ENCODE results near the gene GTF2H2C_2.
"Not testable (repeated sequence)": the region's sequence is repeated elsewhere in the genome, so short reads cannot be mapped to it uniquely, and the experiment has no call there.

Gene GTF2H2C_2

GRCh38 chr5:70459188-70459587, 44.0 kb downstream of the GTF2H2C_2 start:
- POLR2A ChIA-PET; in situ Hi-C loops (cut with HindIII; ENCODE audit: extremely low pct_ligation_motif_present, low pct_unique_long_range_greater_than_20kb); H3K27ac ChIP-seq (ENCODE audit: extremely low read length, insufficient read depth, low read length); H4K20me1 ChIP-seq (ENCODE audit: insufficient read depth, low read length); H3K4me1 ChIP-seq (ENCODE audit: insufficient read depth, low read length); H3K4me3 ChIP-seq (replicated peaks in 1 of 3; ENCODE audit: insufficient read depth in 1 of 3, low read depth in 2 of 3, low read length in 3 of 3); H3K36me3 ChIP-seq (replicated peaks in 1 of 2; ENCODE audit: control insufficient read depth in 1 of 2, insufficient read depth in 2 of 2, low read length in 2 of 2); H3K27me3 ChIP-seq (ENCODE audit: control insufficient read depth in 1 of 2, insufficient read depth in 2 of 2, low read length in 2 of 2); FAIRE-seq; H3K9ac ChIP-seq (ENCODE audit: insufficient read depth, low read depth, low read length); BruUV-seq (replicated peaks); intact Hi-C loops (cut with micrococcal nuclease; ENCODE audit: unreplicated experiment); H3K9me3 ChIP-seq (ENCODE audit: low read length); H3K79me2 ChIP-seq (ENCODE audit: insufficient read depth, low read length); H2AFZ ChIP-seq (ENCODE audit: low read length); CTCF ChIA-PET (ENCODE audit: low intra/inter-chr PET ratio, low total read pairs); H3K4me2 ChIP-seq (ENCODE audit: low read depth, low read length): not testable (repeated sequence)
- DNase-seq (ENCODE audit: low spot score) (peak; percentile 0), ATAC-seq (peak; percentile 64)
- TF ChIP-seq PPARG (CRISPR knock-in tag; conservative IDR thresholded peaks at IDR 0.05) (peak; percentile 53), BCL6 (CRISPR knock-in tag; IDR thresholded peaks at IDR 0.05) (peak; percentile 23; the same call in 1 of the 2 replicates), RXRB (CRISPR knock-in tag; IDR thresholded peaks at IDR 0.05; ENCODE audit: borderline replicate concordance) (0 out of 2 replicates have a peak, but pooled peaks have one; percentile 20)
- no CpG with 5 or more reads among the region's 13 CpGs for WGBS (ENCODE audit: low lambda C conversion rate)

- H3K36me3 ChIP-seq (replicated peaks in 1 of 2; ENCODE audit: control insufficient read depth in 1 of 2, insufficient read depth in 2 of 2, low read length in 2 of 2); H3K4me3 ChIP-seq (replicated peaks in 1 of 3; ENCODE audit: insufficient read depth in 1 of 3, low read depth in 2 of 3, low read length in 3 of 3); in situ Hi-C loops (cut with HindIII; ENCODE audit: extremely low pct_ligation_motif_present, low pct_unique_long_range_greater_than_20kb); H3K27ac ChIP-seq (ENCODE audit: extremely low read length, insufficient read depth, low read length); H4K20me1 ChIP-seq (ENCODE audit: insufficient read depth, low read length); H3K4me1 ChIP-seq (ENCODE audit: insufficient read depth, low read length); H3K9me3 ChIP-seq (ENCODE audit: low read length); CTCF ChIA-PET (ENCODE audit: low intra/inter-chr PET ratio, low total read pairs); H3K27me3 ChIP-seq (ENCODE audit: control insufficient read depth in 1 of 2, insufficient read depth in 2 of 2, low read length in 2 of 2); H3K4me2 ChIP-seq (ENCODE audit: low read depth, low read length); FAIRE-seq; H2AFZ ChIP-seq (ENCODE audit: low read length); ATAC-seq; H3K9ac ChIP-seq (ENCODE audit: insufficient read depth, low read depth, low read length); BruUV-seq (replicated peaks); H3K79me2 ChIP-seq (ENCODE audit: insufficient read depth, low read length); DNase-seq (ENCODE audit: low spot score); intact Hi-C loops (cut with micrococcal nuclease; ENCODE audit: unreplicated experiment); POLR2A ChIA-PET: not testable (repeated sequence)
- WGBS (ENCODE audit: low lambda C conversion rate) = no CpG with 5 or more reads among the region's 6 CpGs
These were observed 46.8 kb downstream of the GTF2H2C_2 start for GRCh38 chr5:70461984-70462383.

GRCh38 chr5:70464019-70464637, 49.0 kb downstream of the GTF2H2C_2 start:
- H3K27ac ChIP-seq (ENCODE audit: extremely low read length, insufficient read depth, low read length); CTCF ChIA-PET (ENCODE audit: low intra/inter-chr PET ratio, low total read pairs); DNase-seq (ENCODE audit: low spot score); H3K27me3 ChIP-seq (ENCODE audit: control insufficient read depth in 1 of 2, insufficient read depth in 2 of 2, low read length in 2 of 2); H2AFZ ChIP-seq (ENCODE audit: low read length); POLR2A ChIA-PET; in situ Hi-C loops (cut with HindIII; ENCODE audit: extremely low pct_ligation_motif_present, low pct_unique_long_range_greater_than_20kb); intact Hi-C loops (cut with micrococcal nuclease; ENCODE audit: unreplicated experiment); H3K9ac ChIP-seq (ENCODE audit: insufficient read depth, low read depth, low read length); BruUV-seq (replicated peaks); H3K36me3 ChIP-seq (replicated peaks in 1 of 2; ENCODE audit: control insufficient read depth in 1 of 2, insufficient read depth in 2 of 2, low read length in 2 of 2); H3K4me2 ChIP-seq (ENCODE audit: low read depth, low read length); H3K9me3 ChIP-seq (ENCODE audit: low read length); H3K4me1 ChIP-seq (ENCODE audit: insufficient read depth, low read length); H4K20me1 ChIP-seq (ENCODE audit: insufficient read depth, low read length); H3K4me3 ChIP-seq (replicated peaks in 1 of 3; ENCODE audit: insufficient read depth in 1 of 3, low read depth in 2 of 3, low read length in 3 of 3); FAIRE-seq; H3K79me2 ChIP-seq (ENCODE audit: insufficient read depth, low read length): not testable (repeated sequence)
- no CpG with 5 or more reads among the region's 5 CpGs for WGBS (ENCODE audit: low lambda C conversion rate)
- ATAC-seq = peak; percentile 84

GRCh38 chr5:70469926-70470509, 54.9 kb downstream of the GTF2H2C_2 start:
- in situ Hi-C loops (cut with HindIII; ENCODE audit: extremely low pct_ligation_motif_present, low pct_unique_long_range_greater_than_20kb); H3K36me3 ChIP-seq (replicated peaks in 1 of 2; ENCODE audit: control insufficient read depth in 1 of 2, insufficient read depth in 2 of 2, low read length in 2 of 2); H3K4me2 ChIP-seq (ENCODE audit: low read depth, low read length); H3K9ac ChIP-seq (ENCODE audit: insufficient read depth, low read depth, low read length); H3K4me3 ChIP-seq (replicated peaks in 1 of 3; ENCODE audit: insufficient read depth in 1 of 3, low read depth in 2 of 3, low read length in 3 of 3); H3K27me3 ChIP-seq (ENCODE audit: control insufficient read depth in 1 of 2, insufficient read depth in 2 of 2, low read length in 2 of 2); H4K20me1 ChIP-seq (ENCODE audit: insufficient read depth, low read length); FAIRE-seq; CTCF ChIA-PET (ENCODE audit: low intra/inter-chr PET ratio, low total read pairs); DNase-seq (ENCODE audit: low spot score); POLR2A ChIA-PET; H2AFZ ChIP-seq (ENCODE audit: low read length); intact Hi-C loops (cut with micrococcal nuclease; ENCODE audit: unreplicated experiment); H3K79me2 ChIP-seq (ENCODE audit: insufficient read depth, low read length); H3K27ac ChIP-seq (ENCODE audit: extremely low read length, insufficient read depth, low read length); H3K4me1 ChIP-seq (ENCODE audit: insufficient read depth, low read length); BruUV-seq (replicated peaks); H3K9me3 ChIP-seq (ENCODE audit: low read length): not testable (repeated sequence)
- peak; percentile 94 for ATAC-seq
- no CpG with 5 or more reads among the region's 7 CpGs for WGBS (ENCODE audit: low lambda C conversion rate)

Measured in HepG2 (cell line).